Activated CD8-positive, alpha-beta T cell treated with anti-CD3 and anti-CD28 coated beads, Interleukin-2, amount 10 ng/mL, durations not matched to agents 7 days and 5 days (primary cell): ENCODE results near the gene MFAP1. TPM values are rescaled to one million over a fixed set of nuclear protein-coding genes. Genes with fewer than 3 reads are reported as not detected.
"Not testable (repeated sequence)": the region's sequence is repeated elsewhere in the genome, so short reads cannot be mapped to it uniquely, and the experiment has no call there.

ENCODE experiments used
- ATAC-seq: fragments of 150-1000 bp; cut with Tn5 transposase; one replicate; pipeline ENCODE4 v1.10.0; 2021; ENCODE audit warnings: moderate library complexity
- CTCF ChIA-PET: fragments of 350-600 bp; sonication (Branson Sonifier 250); formaldehyde crosslinking; loops from one replicate; lab custom pipeline; 2021; ENCODE audit warnings: antibody characterized with exemption; lab: Charles Lee
- POLR2A ChIA-PET: fragments of 350-600 bp; sonication (Branson Sonifier 250); formaldehyde crosslinking; loops from one replicate; lab custom pipeline; 2021; ENCODE audit warnings: antibody characterized with exemption; lab: Charles Lee
- DNase-seq: peaks from one replicate; pipeline ENCODE4 v3.0.0-alpha.2; 2020
- H3K27ac Mint-ChIP-seq: one replicate; pipeline ENCODE4 v1.8.0; 2021; ENCODE audit warnings: mild to moderate bottlenecking, mixed read lengths
- H3K27me3 Mint-ChIP-seq: one replicate; pipeline ENCODE4 v1.8.0; 2021; ENCODE audit warnings: low read depth, mixed read lengths
- H3K36me3 Mint-ChIP-seq: one replicate; pipeline ENCODE4 v1.8.0; 2021; ENCODE audit warnings: low read depth, mixed read lengths
- H3K4me1 Mint-ChIP-seq: one replicate; pipeline ENCODE4 v1.8.0; 2021; ENCODE audit warnings: low read depth, mixed read lengths
- H3K4me3 Mint-ChIP-seq: one replicate; pipeline ENCODE4 v1.8.0; 2021; ENCODE audit warnings: mild to moderate bottlenecking, mixed read lengths
- H3K9me3 Mint-ChIP-seq: one replicate; pipeline ENCODE4 v1.8.0; 2022; ENCODE audit warnings: mixed read lengths; ENCODE audit not compliant: insufficient read depth
- total RNA-seq, 2 experiments: library from RNA; stranded (reverse); gene quantifications; one replicate each; pipeline ENCODE4 v1.2.3, GENCODE V29; 2021

The MFAP1 gene
- total RNA-seq, 2 experiments from 2014 or later = 35.8 to 40.1 TPM

GRCh38 chr15:43845421-43845820, 20.9 kb upstream of the MFAP1 start:
- ATAC-seq = no peak
- ChIA-PET POLR2A (no interaction called here), CTCF (no interaction called here)
- Mint-ChIP-seq H3K27ac (no peak overlapping the region), H3K4me1 (no peaks in the 10 kb centered on the region), H3K36me3 (peaks cover 47% of the 10 kb centered on the region), H3K4me3 (no peak overlapping the region), H3K27me3 (no peaks in the 10 kb centered on the region), H3K9me3 (no peaks in the 10 kb centered on the region)
- no peak for DNase-seq

- H3K36me3 Mint-ChIP-seq = peaks cover 66% of the 10 kb centered on the region
- H3K4me1 Mint-ChIP-seq = peaks cover 44% of the 10 kb centered on the region
- CTCF ChIA-PET = interaction anchor here (0.8 to 1.3 kb wide), 4 partner anchors 8 to 28 kb away, joined by 3 read pairs; partner anchors contain the start of gene MFAP1
- peak overlapping the region; percentile 29 for H3K27ac Mint-ChIP-seq
- not testable (repeated sequence) for H3K9me3 Mint-ChIP-seq, H3K27me3 Mint-ChIP-seq, H3K4me3 Mint-ChIP-seq, DNase-seq, ATAC-seq
- POLR2A ChIA-PET = interaction anchor here (1.0 to 1.4 kb wide), 2 partner anchors 28 to 39 kb away, joined by 3 to 6 read pairs; no protein-coding TSS in a partner anchor
Observed at GRCh38 chr15:43832485-43832884, 8.0 kb upstream of the MFAP1 start.

GRCh38 chr15:43831519-43832052, 7.1 kb upstream of the MFAP1 start:
- H3K27ac Mint-ChIP-seq = peak overlapping the region; percentile 50
- CTCF ChIA-PET = interaction anchor here (1.1 to 1.3 kb wide), 4 partner anchors 9 to 669 kb away, joined by 3 to 4 read pairs (median 3); partner anchors contain the start of gene ELL3

GRCh38 chr15:43830691-43831275, 6.3 kb upstream of the MFAP1 start:
- peak overlapping the region; percentile 11 for H3K27ac Mint-ChIP-seq
- peak overlapping the region; percentile 85 for H3K4me3 Mint-ChIP-seq
- not testable (repeated sequence) for ATAC-seq, H3K9me3 Mint-ChIP-seq, DNase-seq, H3K27me3 Mint-ChIP-seq
- CTCF ChIA-PET = interaction anchor here (1.2 kb wide), 2 partner anchors 54 to 670 kb away, joined by 3 to 4 read pairs; partner anchors contain the start of gene ELL3
- peaks cover 64% of the 10 kb centered on the region for H3K36me3 Mint-ChIP-seq
- POLR2A ChIA-PET = interaction anchor here (0.6 to 1.9 kb wide), 6 partner anchors 9 to 38 kb away, joined by 3 to 10 read pairs (median 4); partner anchors contain the start of genes HYPK and SERINC4
- H3K4me1 Mint-ChIP-seq = peaks cover 47% of the 10 kb centered on the region

More at GRCh38 chr15:43831519-43832052, 7.1 kb upstream of the MFAP1 start:
- peaks cover 45% of the 10 kb centered on the region for H3K4me1 Mint-ChIP-seq
- POLR2A ChIA-PET = interaction anchor here (0.6 to 1.9 kb wide), 6 partner anchors 10 to 38 kb away, joined by 3 to 10 read pairs (median 4); partner anchors contain the start of genes HYPK and SERINC4
- not testable (repeated sequence) for H3K9me3 Mint-ChIP-seq, ATAC-seq, DNase-seq, H3K27me3 Mint-ChIP-seq
- peak overlapping the region; percentile 26 for H3K4me3 Mint-ChIP-seq
- H3K36me3 Mint-ChIP-seq = peaks cover 69% of the 10 kb centered on the region

- POLR2A ChIA-PET = interaction anchor here (0.6 to 1.9 kb wide), 2 partner anchors 29 kb away, joined by 3 to 10 read pairs; partner anchors contain the start of genes HYPK and SERINC4
- H3K27ac Mint-ChIP-seq = peak overlapping the region; percentile 47
- H3K4me1 Mint-ChIP-seq = peaks cover 53% of the 10 kb centered on the region
- CTCF ChIA-PET, H3K9me3 Mint-ChIP-seq, ATAC-seq, DNase-seq, H3K27me3 Mint-ChIP-seq: not testable (repeated sequence)
- H3K4me3 Mint-ChIP-seq = peak overlapping the region; percentile 85
- peaks cover 60% of the 10 kb centered on the region for H3K36me3 Mint-ChIP-seq
Observed at GRCh38 chr15:43829951-43830540, 5.6 kb upstream of the MFAP1 start.

GRCh38 chr15:43828061-43828657, 3.7 kb upstream of the MFAP1 start:
- Mint-ChIP-seq H3K27me3 (no peaks in the 10 kb centered on the region), H3K4me3 (peak overlapping the region; percentile 85), H3K36me3 (peaks cover 54% of the 10 kb centered on the region), H3K27ac (peak overlapping the region; percentile 95), H3K4me1 (peaks cover 57% of the 10 kb centered on the region), H3K9me3 (no peaks in the 10 kb centered on the region)
- ATAC-seq (peak; percentile 20), DNase-seq (peak; percentile 45)
- ChIA-PET CTCF (interaction anchor here (0.8 to 1.4 kb wide), 7 partner anchors 8 to 58 kb away, joined by 3 to 5 read pairs (median 3); partner anchors contain the start of genes ELL3 and SERF2), POLR2A (interaction anchor here (0.5 to 2.0 kb wide), 7 partner anchors 13 to 459 kb away, joined by 3 to 9 read pairs (median 6); partner anchors contain the start of genes ELL3, HYPK, SERF2 and SERINC4)

GRCh38 chr15:43826508-43827341, 2.2 kb upstream of the MFAP1 start, which contains the start of gene WDR76:
Gene WDR76 (plus strand): TSS chr15:43827002. CDS start chr15:43827033, 31 bp downstream.
- peaks cover 49% of the 10 kb centered on the region for H3K36me3 Mint-ChIP-seq
- peak; percentile 69 for ATAC-seq

GRCh38 chr15:43826029-43826507, 1.6 kb upstream of the MFAP1 start:
- H3K4me3 Mint-ChIP-seq = peak overlapping the region; percentile 85
- ChIA-PET CTCF (interaction anchor here (2.0 to 2.3 kb wide), 2 partner anchors 26 to 50 kb away, joined by 8 to 11 read pairs; partner anchors contain the start of genes ELL3, HYPK and SERINC4), POLR2A (interaction anchor here (2.0 to 3.1 kb wide), 2 partner anchors 25 to 49 kb away, joined by 9 to 18 read pairs; partner anchors contain the start of genes ELL3, HYPK and SERINC4)
- H3K27me3 Mint-ChIP-seq = no peaks in the 10 kb centered on the region
- H3K9me3 Mint-ChIP-seq = no peaks in the 10 kb centered on the region
- no peak for DNase-seq
- peaks cover 51% of the 10 kb centered on the region for H3K36me3 Mint-ChIP-seq
- peaks cover 60% of the 10 kb centered on the region for H3K4me1 Mint-ChIP-seq
- ATAC-seq = no peak
- peak overlapping the region; percentile 95 for H3K27ac Mint-ChIP-seq

More at GRCh38 chr15:43826508-43827341, 2.2 kb upstream of the MFAP1 start, which contains the start of gene WDR76:
- no peaks in the 10 kb centered on the region for H3K27me3 Mint-ChIP-seq
- ChIA-PET CTCF (interaction anchor here (1.4 to 2.3 kb wide), 2 partner anchors 13 to 50 kb away, joined by 3 to 11 read pairs; partner anchors contain the start of gene ELL3), POLR2A (interaction anchor here (0.6 to 3.1 kb wide), 8 partner anchors 18 to 460 kb away, joined by 3 to 18 read pairs (median 5); partner anchors contain the start of genes ELL3, HYPK, PDIA3 and SERF2)
- H3K27ac Mint-ChIP-seq = peak within 1 kb of the TSS; percentile 95
- H3K4me1 Mint-ChIP-seq = peaks cover 58% of the 10 kb centered on the region
- peak within 1 kb of the TSS; percentile 85 for H3K4me3 Mint-ChIP-seq
- no peaks in the 10 kb centered on the region for H3K9me3 Mint-ChIP-seq
- peak; percentile 88 for DNase-seq

- peaks cover 47% of the 10 kb centered on the region for H3K36me3 Mint-ChIP-seq
- not testable (repeated sequence) for H3K27me3 Mint-ChIP-seq, H3K4me3 Mint-ChIP-seq, DNase-seq, H3K9me3 Mint-ChIP-seq, H3K27ac Mint-ChIP-seq, ATAC-seq
- POLR2A ChIA-PET = interaction anchor here (1.0 to 3.1 kb wide), 5 partner anchors 23 to 76 kb away, joined by 3 to 23 read pairs (median 11); partner anchors contain the start of genes ELL3, HYPK and SERINC4
- CTCF ChIA-PET = interaction anchor here (2.0 to 2.3 kb wide), 2 partner anchors 25 to 49 kb away, joined by 8 to 11 read pairs; partner anchors contain the start of genes ELL3, HYPK and SERINC4
- H3K4me1 Mint-ChIP-seq = peaks cover 63% of the 10 kb centered on the region
Observed at GRCh38 chr15:43825305-43825704, 815 bp upstream of the MFAP1 start.

GRCh38 chr15:43821505-43821904, 3.0 kb downstream of the MFAP1 start:
- ATAC-seq (no peak), DNase-seq (no peak)
- Mint-ChIP-seq H3K27ac (peak overlapping the region; percentile 45), H3K36me3 (peaks cover 35% of the 10 kb centered on the region), H3K4me1 (peaks cover 54% of the 10 kb centered on the region), H3K4me3 (peak overlapping the region; percentile 46), H3K9me3 (no peaks in the 10 kb centered on the region), H3K27me3 (no peaks in the 10 kb centered on the region)
- ChIA-PET CTCF (interaction anchor here (2.6 kb wide), 1 partner anchor 11 kb away, joined by 6 read pairs; no protein-coding TSS in a partner anchor), POLR2A (interaction anchor here (0.7 to 2.0 kb wide), 3 partner anchors 10 to 21 kb away, joined by 4 to 8 read pairs (median 5); partner anchors contain the start of genes HYPK and SERINC4)
